Measurements from ENCODE around the gene IL34.

DNA sequence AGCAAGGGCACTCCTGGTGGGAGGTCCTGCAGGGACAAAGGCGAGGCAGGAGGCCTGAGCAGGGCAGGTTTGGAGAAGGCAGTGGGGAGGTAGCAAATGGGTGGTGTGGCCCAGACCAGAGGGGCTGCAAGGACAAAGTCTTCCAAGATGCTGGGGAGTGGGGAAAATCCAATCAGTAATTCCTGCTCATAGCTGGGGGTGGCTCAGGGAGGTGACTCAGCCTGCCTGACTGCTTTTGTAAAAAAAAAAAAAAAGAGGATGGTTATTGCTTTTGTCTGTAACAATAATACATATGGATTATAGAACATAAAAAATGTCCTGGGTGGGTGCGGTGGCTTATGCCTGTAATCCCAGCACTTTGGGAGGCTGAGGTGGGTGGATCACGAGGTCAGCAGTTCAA lies 5.2 kb downstream of the IL34 start:
- TF ChIP-seq, protein P1, sequence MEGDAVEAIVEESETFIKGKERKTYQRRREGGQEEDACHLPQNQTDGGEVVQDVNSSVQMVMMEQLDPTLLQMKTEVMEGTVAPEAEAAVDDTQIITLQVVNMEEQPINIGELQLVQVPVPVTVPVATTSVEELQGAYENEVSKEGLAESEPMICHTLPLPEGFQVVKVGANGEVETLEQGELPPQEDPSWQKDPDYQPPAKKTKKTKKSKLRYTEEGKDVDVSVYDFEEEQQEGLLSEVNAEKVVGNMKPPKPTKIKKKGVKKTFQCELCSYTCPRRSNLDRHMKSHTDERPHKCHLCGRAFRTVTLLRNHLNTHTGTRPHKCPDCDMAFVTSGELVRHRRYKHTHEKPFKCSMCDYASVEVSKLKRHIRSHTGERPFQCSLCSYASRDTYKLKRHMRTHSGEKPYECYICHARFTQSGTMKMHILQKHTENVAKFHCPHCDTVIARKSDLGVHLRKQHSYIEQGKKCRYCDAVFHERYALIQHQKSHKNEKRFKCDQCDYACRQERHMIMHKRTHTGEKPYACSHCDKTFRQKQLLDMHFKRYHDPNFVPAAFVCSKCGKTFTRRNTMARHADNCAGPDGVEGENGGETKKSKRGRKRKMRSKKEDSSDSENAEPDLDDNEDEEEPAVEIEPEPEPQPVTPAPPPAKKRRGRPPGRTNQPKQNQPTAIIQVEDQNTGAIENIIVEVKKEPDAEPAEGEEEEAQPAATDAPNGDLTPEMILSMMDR (IDR thresholded peaks at IDR 0.05) = no peak
- TF ChIP-seq POLR2AphosphoS5 (IDR thresholded peaks at IDR 0.05) = no peak
- TF ChIP-seq POLR2A (IDR thresholded peaks at IDR 0.05) = no peak
